ENCODE measurements around the gene PLEKHG4.

The PLEKHG4 gene

DNA sequence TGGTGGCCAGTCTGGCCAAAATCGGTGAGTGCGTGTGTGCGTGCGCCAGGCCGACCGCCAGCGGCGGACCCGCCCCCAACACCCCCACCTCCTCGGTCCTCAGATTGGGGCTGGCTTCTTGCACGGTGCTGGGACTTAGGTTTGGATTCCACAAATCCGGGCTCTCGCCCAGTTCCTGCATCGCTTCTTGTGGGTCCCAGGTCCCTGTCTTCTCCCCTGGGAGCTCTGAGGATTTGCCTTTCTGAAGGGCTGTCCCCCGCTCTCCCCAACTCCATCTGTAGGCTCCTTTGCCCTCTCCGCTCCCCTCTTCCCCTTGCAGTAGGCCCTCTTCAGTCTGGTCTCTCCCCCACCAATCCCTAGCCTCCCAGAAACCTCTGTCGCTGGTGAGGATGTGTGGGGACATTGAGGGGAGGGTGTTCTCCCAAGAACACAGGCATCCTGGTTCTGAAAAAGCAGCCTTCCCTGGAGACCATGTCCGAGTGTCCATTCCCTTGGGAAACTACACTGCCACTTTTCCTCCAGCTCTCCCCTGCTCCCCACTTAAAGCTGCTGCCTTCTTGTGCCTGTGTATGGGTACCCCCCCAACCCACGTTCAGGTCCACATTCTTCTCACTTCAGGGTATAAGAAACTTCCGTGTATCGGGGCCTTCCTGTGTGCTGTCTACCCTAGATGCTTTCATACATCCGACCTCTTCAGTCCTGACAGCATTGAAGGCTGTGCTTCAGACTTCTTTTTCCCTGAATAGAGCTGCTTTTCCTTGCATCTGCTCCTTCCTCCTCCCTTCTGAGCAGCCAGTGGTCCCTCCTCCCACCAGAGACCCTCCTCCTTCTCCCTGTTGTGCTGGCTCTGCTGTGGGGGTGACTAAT lies 29.9 kb upstream of the PLEKHG4 start:
- TF ChIP-seq CTCF (IDR thresholded peaks at IDR 0.05; ENCODE audit: insufficient read depth, low read length) = no peak
- no peak for TF ChIP-seq POLR2AphosphoS5 (IDR thresholded peaks at IDR 0.05; ENCODE audit: low read depth)
- TF ChIP-seq, protein P1, sequence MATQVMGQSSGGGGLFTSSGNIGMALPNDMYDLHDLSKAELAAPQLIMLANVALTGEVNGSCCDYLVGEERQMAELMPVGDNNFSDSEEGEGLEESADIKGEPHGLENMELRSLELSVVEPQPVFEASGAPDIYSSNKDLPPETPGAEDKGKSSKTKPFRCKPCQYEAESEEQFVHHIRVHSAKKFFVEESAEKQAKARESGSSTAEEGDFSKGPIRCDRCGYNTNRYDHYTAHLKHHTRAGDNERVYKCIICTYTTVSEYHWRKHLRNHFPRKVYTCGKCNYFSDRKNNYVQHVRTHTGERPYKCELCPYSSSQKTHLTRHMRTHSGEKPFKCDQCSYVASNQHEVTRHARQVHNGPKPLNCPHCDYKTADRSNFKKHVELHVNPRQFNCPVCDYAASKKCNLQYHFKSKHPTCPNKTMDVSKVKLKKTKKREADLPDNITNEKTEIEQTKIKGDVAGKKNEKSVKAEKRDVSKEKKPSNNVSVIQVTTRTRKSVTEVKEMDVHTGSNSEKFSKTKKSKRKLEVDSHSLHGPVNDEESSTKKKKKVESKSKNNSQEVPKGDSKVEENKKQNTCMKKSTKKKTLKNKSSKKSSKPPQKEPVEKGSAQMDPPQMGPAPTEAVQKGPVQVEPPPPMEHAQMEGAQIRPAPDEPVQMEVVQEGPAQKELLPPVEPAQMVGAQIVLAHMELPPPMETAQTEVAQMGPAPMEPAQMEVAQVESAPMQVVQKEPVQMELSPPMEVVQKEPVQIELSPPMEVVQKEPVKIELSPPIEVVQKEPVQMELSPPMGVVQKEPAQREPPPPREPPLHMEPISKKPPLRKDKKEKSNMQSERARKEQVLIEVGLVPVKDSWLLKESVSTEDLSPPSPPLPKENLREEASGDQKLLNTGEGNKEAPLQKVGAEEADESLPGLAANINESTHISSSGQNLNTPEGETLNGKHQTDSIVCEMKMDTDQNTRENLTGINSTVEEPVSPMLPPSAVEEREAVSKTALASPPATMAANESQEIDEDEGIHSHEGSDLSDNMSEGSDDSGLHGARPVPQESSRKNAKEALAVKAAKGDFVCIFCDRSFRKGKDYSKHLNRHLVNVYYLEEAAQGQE (IDR thresholded peaks at IDR 0.05; ENCODE audit: insufficient replicate concordance, low read depth) = no peak
- no peak for TF ChIP-seq GABPA (IDR thresholded peaks at IDR 0.05; ENCODE audit: low read depth)
- no peak for TF ChIP-seq SPI1 (IDR thresholded peaks at IDR 0.05; ENCODE audit: borderline replicate concordance, low read depth)
- no peak overlapping the region for H3K27ac ChIP-seq (replicated peaks)
- H3K4me3 ChIP-seq (replicated peaks; ENCODE audit: insufficient read depth, low read length) = peak overlapping the region; percentile 14; the same call in 1 of the 2 replicates
- peaks cover 21% of the 10 kb centered on the region for H3K27me3 ChIP-seq (ENCODE audit: insufficient read depth, poor library complexity, severe bottlenecking)
- DNase-seq (ENCODE audit: low read depth in 1 of 2, low spot score in 1 of 2) = no peak

- no peak for DNase-seq (ENCODE audit: low read depth in 1 of 2, low spot score in 1 of 2)
- Histone ChIP-seq H3K27ac (replicated peaks) (no peak overlapping the region), H3K27me3 (ENCODE audit: insufficient read depth, poor library complexity, severe bottlenecking) (peaks cover 21% of the 10 kb centered on the region), H3K4me3 (replicated peaks; ENCODE audit: insufficient read depth, low read length) (no peak overlapping the region)
- no peak for TF ChIP-seq SPI1 (IDR thresholded peaks at IDR 0.05; ENCODE audit: borderline replicate concordance, low read depth)
- TF ChIP-seq, protein P1 (IDR thresholded peaks at IDR 0.05; ENCODE audit: insufficient replicate concordance, low read depth) = no peak
- no peak for TF ChIP-seq GABPA (IDR thresholded peaks at IDR 0.05; ENCODE audit: low read depth)
- no peak for TF ChIP-seq CTCF (IDR thresholded peaks at IDR 0.05; ENCODE audit: insufficient read depth, low read length)
Measured at GRCh38 chr16:67250045-67250327, 29.3 kb upstream of the PLEKHG4 start.

- no peak overlapping the region for H3K4me3 ChIP-seq (replicated peaks; ENCODE audit: insufficient read depth, low read length)
- no peak for DNase-seq (ENCODE audit: low read depth in 1 of 2, low spot score in 1 of 2)
- TF ChIP-seq POLR2AphosphoS5 (IDR thresholded peaks at IDR 0.05; ENCODE audit: low read depth) = no peak
- TF ChIP-seq SPI1 (IDR thresholded peaks at IDR 0.05; ENCODE audit: borderline replicate concordance, low read depth) = no peak
- H3K27ac ChIP-seq (replicated peaks) = no peak overlapping the region
- H3K27me3 ChIP-seq (ENCODE audit: insufficient read depth, poor library complexity, severe bottlenecking) = peaks cover 21% of the 10 kb centered on the region
Measured at GRCh38 chr16:67252609-67253497, 26.5 kb upstream of the PLEKHG4 start.
